SIG-M5 treated with dmso at 0.1 percent for 504 hours (cell line): Measurements from ENCODE around the gene ADAP1.

Experiments
- DNase-seq: peaks from one replicate; lab custom pipeline; 2025; ENCODE audit not compliant: unreplicated experiment; lab: John Stamatoyannopoulos, UW

ADAP1 gene

DNA sequence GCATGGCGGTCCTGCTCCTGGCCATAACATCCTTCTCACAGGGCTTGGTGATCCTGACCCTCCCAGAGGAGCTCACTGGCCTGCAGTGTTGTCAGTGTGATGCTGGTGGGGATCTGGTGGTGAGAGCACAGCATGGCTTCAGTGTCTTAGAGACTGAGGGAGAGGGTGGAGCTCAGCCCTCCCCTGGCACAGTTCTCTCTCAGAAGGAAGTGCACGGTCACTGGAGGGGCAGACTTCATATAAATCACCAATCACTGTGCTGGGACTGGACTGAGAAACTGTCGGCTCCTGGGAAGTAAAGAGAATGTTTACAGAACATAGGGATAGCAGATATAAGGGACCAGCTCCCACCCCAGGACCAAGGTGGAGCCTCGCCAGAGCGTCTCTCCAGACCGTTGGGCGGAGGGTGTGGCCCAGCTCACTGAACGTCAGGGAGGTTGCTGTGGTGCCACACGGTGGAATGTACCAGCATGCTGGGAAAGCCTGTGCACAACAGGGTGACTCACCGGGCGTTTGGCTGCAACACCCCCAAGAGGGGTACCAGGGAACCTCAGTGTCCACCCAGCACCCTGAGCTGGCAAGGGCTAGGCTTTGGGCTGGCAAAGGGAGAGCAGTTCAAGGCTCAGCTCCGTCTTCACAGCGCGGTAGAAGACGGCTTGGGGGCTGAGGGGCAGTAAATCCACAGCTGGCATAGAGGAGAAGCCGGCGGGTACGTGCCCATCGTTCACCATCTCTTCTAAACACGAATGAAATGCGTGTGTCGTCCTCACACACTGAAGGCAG, 86.9 kb downstream of the ADAP1 start:
- peak; percentile 47 for DNase-seq

DNA sequence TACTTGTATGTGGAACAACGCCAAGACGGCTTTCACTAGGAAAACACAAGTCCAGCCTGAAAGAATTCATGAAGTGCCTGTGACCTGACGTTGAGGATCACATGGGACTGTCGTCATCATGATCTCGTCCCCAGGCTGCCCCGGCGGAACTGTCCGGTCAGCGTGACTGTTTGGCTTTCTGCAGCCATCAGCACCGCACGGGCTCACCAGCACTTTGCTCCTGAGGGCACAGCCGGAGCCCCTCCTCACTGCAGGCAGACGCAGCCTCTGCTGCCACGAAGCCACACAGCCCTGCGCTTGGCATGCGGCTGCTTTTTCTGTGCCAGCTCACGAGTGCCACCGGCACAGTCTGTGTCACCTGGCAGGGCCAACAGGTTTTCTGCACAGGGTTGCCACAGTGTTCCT, 87.5 kb downstream of the ADAP1 start:
- DNase-seq, result no peak

DNA sequence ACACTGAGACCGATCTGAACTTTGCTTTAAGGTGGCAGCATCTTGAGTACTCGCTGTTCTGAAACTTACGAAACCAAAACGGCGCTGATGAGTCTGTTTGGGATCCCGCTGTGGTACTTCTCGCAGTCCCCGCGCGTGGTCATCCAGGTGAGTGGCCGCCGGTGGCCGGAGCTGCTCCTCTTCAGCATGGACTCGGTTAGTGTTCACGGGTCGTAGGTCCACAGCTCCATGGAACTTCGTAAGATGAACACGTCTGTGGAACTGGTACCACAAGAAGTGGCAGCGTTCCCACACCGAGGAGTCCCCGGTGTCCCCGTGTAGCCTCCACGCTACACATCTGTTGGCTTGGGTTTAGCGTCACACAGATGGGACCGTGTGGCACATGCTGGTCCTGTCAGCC, 88.6 kb downstream of the ADAP1 start:
- no peak for DNase-seq

DNA sequence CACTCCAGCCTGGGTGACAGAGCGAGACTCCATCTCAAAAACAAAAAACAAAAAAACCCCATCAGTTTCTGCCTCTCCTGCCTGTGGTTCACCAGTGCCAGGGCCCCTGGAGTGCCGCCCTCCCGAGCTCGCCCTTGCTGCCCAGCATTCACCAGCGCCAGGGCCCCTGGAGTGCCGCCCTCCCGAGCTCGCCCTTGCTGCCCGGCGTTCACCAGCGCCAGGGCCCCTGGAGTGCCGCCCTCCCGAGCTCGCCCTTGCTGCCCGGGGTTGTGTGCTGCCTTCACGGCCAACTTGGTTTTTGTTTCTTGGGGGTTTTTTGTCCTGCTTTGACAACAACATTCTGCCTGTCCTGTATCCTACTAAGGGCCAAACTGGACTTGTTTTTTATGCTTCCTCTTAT, 91.4 kb downstream of the ADAP1 start:
- no peak for DNase-seq

DNA sequence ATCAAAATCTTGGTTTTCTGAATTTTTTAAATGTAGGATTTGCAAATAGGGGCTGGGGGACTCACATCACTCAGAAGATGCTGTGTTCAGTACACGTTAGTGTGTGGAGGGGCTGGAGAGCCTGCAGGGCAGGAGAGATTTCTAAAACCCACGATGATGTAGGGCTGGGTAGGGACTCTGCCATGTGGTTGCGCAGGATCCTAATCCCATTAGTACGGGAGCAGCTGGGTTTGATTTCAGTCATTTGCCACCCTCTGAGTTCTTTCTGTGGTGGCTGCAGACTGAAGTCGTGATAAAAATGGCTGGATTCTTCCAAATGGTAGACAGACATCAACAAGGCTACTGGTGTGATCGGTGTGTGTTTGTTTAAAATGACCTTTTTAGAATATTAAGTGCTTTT, 92.3 kb downstream of the ADAP1 start:
- DNase-seq, result no peak

DNA sequence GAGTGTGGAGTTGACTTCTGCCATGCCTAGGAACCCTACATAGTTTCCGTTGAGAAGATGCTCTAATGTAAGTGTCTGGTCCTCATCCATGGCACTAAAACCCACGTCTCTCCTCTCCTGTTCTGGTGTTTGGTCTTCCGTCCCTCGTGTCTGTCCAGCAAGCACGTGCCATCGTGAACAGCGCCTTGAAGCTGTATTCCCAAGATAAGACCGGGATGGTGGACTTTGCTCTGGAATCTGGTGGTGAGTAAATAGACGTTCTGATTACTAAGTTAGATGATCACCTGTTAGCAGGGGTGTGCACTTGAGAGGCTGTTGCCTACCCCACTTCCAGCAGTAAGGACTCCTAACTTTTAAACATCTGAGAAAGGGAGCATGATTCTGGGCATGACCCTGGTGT, 93.3 kb downstream of the ADAP1 start:
- no peak for DNase-seq

DNA sequence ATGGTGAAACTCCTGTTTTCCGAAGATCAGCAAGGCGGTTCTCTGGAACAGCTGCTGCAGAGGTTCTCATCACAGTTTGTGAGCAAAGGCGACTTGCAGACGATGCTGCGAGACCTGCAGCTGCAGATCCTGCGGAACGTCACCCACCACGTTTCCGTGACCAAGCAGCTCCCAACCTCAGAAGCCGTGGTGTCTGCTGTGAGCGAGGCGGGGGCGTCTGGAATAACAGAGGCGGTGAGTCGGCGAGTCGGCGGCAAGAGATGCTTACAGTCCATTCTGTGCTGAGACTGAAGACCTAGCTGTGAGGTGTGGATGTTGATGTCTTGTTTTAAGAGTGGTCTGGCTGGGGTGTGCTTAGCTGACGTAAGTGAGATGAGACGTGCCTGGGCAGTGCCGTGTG, 94.3 kb downstream of the ADAP1 start:
- DNase-seq, result no peak

DNA sequence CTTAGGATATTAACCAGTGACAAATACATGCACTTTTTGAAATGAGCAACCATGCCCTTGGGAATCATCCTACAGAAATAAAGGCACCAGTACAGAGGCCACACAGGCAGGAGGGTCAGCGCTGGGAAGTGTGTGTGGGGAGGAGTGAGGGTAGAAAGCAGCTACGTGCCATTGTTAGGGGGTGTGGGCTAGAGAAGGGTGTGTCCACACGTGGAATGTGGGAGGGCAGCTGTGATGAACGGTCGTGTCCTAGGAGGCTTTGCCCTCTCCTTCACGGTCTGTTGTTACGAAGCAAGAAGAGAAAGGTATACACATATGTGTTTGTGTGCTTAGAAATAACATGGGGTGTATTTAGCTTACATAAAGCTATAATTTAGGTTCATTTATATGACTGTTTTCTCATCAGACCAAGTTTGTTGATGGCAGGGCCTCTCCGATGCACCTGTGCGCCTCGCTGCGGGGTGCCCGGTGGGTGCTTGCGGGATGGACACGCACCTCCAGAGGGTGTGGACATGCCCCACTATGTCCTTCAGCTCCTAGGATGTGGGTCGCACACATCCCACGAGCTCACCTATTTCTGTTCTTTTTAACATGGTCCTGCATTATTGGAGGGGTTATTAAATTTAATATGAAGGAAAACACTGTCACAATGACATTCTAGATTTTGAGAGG, 95.0 kb downstream of the ADAP1 start:
- no peak for DNase-seq

DNA sequence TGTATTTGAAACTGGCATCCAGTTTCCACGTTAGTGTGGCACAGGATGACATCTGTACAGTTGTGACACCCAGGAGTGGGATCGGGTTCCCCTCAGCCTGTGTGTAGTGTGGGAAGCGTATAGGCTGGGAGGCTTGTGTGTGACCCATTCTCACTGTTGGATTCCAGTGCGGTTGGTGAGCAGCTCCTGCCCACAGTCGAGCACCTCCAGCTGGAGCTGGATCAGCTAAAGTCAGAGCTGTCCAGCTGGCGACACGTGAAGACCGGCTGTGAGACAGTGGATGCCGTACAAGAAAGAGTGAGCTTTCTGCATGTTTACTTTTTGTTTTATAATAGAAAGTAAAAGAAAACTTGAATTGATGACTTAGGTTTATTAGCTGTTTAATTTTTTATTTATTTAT, 96.8 kb downstream of the ADAP1 start:
- no peak for DNase-seq

DNA sequence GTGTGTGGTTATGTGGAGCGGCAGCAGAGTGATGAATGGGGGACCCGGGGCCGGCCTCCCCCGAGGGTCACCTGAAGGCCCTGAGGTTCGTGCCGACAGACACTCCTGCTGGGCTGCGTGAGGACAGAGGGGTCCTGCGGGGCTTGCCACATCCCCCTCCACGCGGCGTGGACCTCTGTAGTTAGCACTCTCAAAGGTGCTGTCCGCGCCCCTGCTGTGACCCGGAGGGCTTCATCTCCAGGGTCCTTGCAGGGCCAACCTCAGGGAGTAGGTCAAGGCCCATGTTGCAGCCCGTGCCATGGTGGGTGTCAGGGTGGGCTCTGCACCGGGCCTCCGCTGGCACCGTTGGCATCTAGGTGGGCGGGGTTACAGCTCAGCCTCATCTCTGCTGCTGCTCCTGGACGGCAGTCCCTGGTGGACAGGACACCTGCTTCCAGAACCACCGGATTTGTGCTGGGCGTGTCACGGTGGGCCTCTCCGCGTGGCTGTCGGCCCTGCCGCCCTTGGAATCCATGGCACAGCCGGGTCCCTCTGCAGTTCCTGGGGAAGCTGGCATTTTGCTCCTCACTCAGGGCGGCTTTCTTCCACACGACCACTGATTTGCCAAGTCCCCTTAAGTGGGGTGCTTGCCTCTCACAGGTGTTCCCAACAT, 97.9 kb downstream of the ADAP1 start:
- no peak for DNase-seq

DNA sequence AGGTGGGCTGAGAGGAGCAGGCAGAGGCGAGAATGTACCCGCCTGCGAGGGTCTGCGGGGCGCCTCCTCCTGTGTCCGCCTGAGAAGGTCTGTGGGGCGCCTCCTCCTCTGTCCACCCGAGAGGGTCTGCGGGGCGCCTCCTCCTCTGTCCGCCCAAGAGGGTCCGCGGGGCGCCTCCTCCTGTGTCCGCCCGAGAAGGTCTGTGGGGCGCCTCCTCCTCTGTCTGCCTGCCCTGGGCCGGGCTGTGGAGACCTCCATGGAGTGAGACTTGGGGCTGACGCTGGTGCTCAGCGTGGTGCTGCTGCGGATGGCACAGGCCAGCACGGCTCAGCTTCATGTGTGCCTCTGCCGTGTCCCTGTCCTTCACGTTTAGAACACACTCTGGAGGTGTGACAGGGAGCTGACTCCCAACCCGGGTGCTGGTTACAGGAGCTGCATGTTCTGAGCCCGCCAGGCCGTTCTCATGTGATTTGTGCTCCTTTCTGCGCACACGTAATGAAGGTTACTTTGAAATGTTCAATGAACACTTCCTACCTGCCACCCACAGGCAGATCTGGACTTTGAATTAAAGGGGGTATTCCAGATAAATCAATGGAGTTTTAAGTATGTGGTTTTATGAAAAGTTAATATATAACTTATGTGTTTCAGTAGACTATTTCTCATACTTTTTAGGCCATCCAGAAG, 98.7 kb downstream of the ADAP1 start:
- DNase-seq, result no peak

DNA sequence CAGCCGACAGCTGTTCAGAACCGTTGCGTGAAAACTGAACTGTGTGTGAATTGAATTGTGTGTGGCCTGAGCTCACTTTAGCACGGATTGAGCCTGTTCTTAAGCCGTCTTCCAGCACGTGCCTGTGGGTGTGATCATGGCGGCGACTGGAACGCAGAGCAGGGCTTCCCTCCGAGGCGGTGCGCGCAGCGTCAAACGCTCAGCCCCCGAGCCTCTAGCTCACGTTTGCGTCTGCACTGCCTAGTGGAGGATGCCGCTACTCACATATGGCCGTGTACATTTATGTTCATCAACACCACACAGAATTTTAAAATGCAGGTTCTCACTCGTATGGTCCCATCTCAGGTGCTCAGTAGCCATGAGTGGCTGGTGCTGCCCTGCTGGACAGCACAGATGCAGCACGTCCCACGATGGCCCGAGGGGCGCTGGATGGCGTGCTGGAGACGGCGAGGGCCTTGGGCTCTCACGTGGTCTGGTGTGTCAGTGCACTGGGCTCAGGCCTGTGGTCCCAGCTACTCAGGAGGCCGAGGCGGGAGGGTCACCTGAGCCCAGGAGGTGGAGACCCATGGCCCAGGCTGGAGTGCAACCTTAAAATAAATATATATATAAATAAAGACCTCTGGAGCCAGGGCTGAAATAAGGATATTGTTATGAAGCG, 100.2 kb downstream of the ADAP1 start:
- DNase-seq, result no peak

DNA sequence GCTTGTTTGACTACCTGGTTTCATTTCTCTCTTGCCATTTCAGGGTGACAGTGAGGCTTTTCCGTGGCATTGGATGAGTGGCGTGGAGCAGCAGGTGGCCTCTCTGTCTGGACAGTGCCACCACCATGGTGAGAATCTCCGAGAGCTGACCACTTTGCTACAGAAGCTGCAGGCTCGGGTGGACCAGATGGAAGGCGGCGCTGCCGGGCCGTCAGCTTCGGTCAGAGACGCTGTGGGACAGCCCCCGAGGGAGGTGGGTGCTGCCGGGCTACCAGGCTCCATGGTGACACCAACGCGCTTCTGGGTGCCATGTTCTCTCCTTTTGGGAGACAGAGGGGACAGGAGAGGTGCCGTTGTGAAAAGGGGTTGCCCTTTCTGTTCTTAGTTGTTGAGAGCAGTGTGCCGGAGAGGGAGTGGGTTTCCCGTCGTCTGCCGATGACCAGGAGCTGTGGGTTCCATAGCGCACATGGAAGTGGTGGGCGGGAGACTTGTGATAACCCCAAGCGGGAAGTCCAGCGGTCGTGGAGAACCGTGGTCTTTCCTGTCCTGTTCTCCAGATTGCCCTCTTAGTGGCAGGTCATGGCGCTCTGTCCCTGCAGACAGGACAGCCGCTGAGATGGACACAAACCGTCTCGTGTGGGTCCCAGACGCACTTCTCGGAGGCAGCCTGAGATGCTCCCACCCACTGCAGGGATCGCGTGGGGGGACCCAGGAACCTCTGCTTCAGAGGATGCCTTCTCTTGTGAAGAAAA, 100.9 kb downstream of the ADAP1 start:
- DNase-seq, result no peak

DNA sequence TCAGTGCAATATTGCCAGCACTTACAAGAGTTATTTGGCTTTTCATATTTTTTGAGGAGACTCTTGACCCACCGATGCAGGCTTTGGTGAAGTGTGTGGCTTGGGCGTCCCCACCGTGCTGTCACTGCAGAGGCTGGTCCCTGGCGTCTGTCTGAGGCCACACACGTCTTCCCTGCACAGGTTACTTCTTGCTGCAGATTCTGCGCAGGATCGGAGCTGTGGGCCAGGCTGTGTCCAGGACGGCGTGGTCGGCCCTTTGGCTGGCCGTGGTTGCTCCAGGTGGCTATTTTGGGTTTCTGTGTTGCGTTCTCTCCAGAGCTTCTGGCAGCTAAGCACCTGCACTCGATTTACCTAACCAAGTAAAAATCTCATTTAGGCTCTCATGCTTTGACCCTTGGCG, 103.3 kb downstream of the ADAP1 start:
- no peak for DNase-seq

DNA sequence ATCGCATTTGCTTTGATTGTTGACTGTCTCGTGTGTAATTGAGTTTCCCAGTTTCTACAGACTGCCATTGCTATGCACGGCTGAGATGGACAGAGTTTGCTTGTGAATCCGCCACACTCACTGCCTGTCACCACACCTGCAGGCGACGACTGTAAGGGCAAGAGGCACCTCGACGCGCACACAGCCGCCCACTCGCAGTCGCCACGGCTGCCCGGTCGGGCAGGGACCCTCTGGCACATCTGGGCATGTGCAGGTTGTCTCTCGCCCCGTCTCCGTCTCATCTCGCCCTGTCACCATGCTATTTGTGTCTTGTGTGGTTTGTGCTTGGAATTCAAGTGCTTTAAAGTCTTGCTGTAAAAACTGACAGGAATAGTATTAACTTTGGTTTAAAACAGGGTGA, 104.7 kb downstream of the ADAP1 start:
- DNase-seq, result no peak

DNA sequence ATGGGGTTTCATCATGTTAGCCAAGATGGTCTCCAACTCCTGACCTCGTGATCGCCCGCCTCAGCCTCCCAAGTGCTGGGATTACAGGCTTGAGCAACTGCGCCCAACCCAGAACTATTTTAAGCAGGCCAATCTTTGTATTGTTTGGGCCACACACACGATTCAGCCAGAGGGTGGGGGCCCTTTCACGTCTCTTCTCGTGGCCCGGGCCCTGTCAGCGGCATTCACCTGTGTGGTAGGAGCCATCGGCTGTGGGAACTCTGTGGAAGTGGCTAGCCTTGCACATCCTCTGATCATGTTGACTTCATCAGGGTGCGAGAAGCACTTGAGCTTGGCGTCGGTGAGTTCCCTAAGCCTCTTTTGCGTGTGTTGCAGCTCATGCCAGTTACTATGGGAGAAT, 105.3 kb downstream of the ADAP1 start:
- DNase-seq, result no peak
